NOMO-1 treated with dmso at 0.1 percent for 144 hours (cell line): ENCODE data around the gene MYOCOS.
"Not testable (repeated sequence)": the region's sequence is repeated elsewhere in the genome, so short reads cannot be mapped to it uniquely, and the experiment has no call there.

Experiments used
- DNase-seq: peaks from one replicate; lab custom pipeline; 2025; ENCODE audit not compliant: unreplicated experiment; lab: John Stamatoyannopoulos, UW

MYOCOS gene, protein sequence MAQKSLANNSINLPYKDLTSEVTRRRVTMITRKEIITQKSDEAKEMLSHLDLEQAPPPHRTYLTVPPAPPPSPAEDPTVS

DNA sequence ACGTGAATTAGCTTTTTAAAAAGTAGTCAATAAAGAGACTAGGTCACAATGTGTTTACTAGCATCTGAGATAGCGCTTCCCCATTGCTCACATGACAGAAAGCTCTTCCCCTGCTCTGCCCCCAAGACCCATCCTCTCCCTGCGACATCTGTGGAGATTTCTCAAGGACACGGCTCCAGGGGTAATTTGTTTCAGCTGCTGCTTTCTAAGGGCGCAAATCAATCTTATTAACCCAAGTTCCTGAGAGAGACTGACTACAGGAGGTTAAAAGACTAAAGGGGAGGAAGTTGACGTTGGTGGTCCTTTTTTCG is at the start of gene MYOCOS:
MYOCOS (plus strand) TSS at position 92 of the 311 bp plus-strand sequence. CDS start 1,641 bp downstream, outside the sequence.
- DNase-seq = no peak

DNA sequence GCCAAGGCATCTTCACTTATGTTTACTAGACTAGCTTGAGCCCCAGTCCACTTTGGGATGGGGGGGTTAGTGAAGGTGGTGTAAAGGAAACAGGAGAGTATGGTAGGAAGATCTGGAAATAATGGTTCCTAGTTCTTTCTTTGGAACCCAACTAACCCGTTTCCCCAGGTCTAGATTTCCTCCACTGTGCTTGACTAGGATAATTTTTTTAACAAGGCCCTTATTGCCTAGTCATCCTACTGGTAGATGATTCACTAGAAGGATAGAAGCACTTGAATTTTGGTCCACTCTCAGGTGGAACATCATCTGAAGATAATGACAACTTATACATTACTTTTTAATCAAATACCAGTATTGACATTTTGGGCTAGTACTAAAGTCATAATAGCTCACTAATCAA is 45.9 kb upstream of the MYOCOS start:
- DNase-seq = no peak

DNA sequence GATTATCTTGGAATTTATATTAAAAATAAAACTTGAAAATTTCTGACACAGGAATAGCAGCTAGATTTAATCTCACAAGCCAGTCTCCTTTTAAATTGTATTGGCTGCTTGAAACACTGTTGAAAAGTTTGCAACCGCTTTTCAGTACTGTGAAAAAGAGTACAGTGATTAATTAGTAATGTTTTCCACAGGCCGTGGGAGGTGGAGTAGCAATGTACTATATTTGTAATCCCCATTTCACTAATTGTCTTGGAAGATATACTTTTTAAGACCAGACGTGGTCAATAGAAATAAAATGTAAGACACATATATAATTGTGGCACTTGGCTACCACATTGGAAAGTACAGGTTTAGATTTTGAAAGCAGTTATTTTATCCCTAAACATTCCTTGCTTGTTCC is 40.8 kb upstream of the MYOCOS start:
- DNase-seq = no peak

DNA sequence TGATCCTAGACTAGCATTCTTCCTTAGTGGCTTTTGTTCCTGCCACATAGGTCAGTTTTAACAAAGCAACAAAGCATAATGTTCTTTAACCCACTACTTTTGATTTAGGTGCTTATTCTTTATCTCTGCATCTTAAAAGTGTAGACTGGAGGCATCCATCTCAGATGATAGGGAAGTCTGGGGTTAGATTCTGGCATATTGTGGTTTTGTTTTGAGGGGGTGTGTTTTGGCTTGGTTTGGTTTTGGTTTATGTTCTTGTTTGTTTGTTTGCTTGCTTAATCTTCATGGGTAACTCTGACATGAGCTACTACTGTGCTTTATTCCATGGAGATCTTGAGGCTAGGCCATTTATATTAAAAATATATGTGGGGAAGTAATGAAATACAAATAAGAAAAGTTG is 40.3 kb upstream of the MYOCOS start:
- DNase-seq = no peak

DNA sequence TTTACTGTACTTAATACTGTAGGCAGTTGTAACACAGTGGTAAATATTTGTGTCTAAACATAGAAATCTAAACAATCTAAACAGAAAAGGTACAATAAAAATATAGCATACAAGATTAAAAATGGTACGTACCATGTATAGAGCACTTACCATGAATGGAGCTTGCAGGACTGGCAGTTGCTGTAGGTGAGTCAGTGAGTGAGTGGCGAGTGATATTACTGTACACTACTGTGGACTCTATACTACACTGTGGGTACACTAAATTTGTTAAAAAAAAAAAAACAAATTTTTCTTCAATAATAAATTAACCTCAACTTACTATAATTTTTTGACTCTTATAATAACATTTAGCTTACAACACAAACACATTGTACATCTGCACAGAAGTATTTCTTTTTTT is 39.5 kb upstream of the MYOCOS start:
- DNase-seq = no peak

DNA sequence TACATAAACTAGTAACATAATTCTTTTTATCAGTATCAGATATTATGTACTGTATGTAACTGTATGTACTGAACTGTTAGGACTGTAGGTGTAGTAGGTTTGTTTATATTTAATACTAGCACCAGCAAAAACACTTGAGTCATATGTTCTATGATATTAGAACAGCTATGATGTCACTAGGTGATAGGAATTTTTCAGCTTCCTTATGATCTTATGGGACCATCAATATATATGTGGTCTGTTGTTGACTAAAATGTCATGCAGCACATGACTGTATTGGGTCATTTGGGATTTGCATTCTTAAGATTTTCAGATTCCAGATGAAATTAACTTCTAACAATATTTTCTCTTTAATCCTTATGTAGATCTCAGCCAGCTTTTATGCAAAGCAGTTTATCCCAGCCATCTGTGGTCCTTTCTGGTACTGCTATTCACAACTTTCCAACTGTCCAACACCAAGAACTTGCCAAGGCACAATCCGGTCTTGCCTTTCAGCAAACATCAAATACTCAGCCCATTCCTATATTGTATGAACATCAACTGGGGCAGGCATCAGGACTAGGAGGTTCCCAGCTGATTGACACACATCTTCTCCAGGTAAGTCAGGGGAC is 38.3 kb upstream of the MYOCOS start:
- no peak for DNase-seq

DNA sequence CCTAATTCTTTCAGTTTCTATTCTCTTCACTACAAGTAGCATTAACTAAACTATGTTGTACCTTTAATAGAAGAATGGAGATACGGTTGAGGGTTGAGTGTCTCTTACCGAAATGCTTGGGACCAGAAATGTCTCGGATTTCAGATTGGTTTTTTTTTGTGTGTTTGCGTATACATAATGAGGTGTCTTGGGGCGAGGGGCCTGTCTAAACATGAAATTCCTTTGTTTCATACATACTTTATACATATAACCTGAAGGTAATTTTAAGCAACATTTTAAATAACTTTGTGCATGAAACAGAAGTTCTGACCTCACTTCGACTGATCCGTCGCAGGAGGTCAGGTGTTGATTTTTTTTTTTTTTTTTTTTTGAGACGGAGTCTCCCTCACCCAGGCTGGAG is 36.3 kb upstream of the MYOCOS start:
- no peak for DNase-seq

DNA sequence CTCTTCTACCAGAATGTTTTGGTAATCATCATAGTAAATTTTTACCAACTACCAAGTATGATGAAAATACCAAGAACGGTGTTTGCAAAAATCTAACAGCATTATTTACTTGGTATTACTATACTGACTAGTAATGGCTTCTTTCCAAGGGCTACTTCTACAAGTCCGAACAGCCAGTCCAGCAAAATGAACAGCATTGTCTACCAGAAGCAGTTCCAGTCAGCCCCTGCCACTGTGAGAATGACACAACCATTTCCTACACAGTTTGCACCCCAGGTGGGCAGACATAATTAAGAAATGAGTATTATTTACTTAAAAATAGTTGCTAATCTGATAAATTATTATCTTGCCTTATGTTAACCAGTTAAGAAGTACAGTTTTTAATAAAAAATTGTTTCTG is 33.8 kb upstream of the MYOCOS start:
- no peak for DNase-seq

DNA sequence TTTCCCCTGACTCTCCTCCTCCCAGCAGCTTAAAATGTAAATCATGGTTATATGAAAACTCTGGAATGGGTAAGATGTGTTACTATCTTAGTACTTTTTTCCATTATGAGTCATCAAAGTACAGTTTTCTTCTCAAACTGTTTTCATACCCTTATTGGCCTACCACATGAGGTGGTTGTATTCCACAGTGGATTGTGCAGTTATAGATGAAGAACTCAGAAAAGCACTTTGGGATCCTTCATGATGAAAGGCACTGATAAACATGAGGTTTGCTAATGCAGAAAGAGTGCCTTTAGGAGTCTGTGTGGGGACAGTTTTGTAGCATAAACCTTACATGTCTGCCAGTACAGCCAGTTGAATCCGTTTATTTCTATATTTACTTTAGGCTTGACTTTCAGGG is 32.0 kb upstream of the MYOCOS start:
- no peak for DNase-seq

DNA sequence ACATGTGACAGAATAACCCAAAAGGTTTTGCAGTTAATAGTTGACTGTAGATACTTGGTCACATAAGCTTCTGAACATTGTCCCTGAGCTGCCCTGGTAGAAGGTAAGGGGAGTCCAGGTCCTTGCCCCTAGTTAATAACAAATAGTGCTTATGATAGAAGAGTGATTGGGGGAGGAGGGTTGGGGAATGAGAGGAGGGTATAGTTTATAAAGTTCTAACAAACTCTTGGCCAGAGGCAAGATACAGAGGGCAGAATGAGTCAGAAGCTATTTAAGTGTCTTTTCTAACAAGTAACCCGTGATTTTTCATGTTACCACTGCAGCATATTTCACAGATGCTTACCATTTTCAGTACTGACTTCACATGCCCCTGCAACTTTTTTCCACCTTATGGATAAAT is 26.7 kb upstream of the MYOCOS start:
- no peak for DNase-seq

DNA sequence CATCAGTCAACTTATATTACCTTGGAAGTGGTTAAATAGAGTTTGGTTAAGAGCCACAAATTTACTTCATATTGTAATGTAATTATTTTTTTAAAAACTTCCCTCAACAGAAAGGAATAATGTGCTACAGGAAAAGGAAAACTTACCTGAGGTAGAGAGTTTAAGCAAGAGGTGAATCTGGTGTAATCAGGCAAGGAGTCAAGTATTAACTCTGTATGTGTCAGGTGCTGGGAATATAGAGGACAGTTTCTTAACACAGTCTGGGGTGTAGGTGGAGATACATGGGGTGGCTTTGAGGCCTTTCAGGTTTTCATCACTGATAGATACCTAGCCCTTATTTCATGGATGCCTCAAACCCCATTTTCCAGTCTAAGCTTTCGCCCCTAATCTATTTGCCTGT is 25.9 kb upstream of the MYOCOS start:
- no peak for DNase-seq

DNA sequence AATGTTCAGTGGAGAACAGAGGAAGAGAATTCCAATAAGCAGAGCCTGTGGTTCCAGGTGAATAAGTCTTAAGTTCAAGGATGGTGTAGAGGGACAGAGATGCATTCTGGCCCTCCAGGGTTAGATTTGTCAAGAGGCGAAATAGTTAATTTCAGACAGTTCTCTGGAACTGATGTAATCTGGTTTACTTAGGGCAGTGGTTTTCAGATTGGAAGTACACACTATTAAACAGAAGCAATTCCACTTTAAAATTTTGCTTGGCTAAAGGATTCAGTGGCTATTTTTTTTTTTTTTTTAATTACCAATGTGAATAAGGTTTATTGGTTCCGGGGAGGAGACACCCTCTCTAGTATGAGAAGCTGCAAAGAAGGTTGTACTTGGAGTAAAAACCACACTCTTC is 25.3 kb upstream of the MYOCOS start:
- DNase-seq = no peak

DNA sequence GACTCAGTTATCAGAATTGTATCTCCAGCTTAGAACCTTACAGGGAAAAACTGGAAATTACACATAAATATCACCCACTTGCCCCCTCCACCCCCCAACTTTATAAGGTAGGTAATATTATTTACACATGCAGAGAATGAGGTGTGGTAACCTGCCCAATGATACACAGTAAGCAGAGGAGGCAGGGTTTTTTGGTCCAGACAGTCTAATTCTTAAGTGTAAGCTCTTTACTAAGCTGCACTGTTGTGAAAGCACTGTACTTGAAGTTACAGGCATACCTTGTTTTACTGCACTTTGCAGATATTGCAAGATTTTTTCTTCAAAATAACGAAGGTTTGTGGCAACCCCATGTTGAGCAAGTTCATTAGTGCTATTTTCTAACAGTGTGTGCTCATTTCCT is 24.8 kb upstream of the MYOCOS start:
- DNase-seq = peak; percentile 42

DNA sequence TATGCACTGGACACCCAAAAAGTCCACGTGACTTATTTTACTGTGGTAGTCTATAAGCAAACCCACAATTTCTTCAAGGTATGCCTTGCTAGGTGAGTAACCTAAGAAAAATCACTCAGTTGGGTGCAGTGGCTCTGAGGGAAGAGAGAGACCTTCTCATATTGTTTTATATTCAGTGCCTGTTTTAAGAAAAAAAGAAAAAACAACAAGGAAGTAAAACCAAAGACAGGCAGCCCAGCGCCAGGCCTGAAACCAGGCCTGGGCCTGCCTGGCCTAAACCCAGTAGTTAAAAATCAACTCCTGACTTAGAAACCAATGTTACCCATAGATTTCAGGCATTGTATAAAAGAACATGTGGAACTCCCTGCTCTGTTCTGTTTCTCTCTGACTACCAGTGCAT is 21.7 kb upstream of the MYOCOS start:
- not testable (repeated sequence) for DNase-seq

DNA sequence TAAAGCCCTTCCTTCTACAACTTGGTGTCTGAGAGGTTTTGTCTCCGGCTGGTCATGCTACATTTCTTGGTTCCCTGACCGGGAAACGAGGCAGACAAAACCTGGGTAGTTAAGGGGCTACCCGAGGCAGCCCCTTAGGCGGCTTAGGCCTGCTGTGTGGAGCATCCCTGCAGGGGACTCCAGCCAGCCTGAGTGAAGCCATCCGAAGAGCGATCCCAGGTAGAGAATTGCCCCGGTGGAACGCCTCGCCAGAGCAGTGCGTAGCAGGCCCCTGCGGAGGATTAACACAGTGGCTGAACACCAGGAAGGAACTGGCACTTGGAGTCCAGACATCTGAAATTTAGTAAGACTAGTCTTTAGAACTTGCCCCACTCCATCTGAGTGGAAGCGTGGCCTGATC is 21.2 kb upstream of the MYOCOS start:
- no peak for DNase-seq

DNA sequence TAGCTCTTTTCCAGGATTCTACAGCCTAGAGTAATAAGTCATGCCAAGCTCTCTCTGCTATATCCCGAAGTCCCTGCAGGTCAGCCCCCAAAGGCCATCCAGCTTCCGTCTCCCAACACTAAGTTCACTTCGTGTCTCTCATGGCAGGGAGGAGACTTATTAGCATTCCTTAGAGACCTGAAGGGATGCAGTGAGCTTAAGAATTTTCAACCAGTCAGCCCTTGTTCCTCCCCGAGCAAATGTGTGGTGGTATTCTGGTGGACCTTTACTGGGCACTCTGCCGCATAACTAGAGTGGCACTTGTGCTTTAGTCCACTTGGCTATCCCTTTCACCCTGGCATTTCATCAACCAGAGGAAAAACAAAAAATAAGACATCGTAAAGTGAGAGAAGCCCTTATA is 19.0 kb upstream of the MYOCOS start:
- DNase-seq = not testable (repeated sequence)

DNA sequence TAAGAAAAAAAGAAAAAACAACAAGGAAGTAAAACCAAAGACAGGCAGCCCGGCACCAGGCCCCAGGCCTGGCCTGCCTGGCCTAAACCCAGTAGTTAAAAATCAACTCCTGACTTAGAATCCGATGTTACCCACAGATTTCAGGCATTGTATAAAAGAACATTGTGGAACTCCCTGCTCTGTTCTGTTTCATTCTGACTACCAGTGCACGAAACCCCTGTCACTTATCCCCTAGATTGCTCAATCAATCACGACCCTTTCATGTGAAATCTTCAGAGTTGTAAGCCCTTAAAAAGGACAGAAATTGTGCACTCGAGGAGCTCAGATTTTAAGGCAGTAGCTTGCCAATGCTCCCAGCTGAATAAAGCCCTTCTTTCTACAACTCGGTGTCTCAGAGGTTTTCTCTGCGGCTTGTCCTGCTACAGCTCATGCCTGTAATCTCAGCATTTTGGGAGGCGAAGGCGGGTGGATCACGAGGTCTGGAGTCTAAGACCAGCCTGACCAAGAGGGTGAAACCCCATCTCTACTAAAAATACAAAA is 15.6 kb upstream of the MYOCOS start:
- DNase-seq = no peak

DNA sequence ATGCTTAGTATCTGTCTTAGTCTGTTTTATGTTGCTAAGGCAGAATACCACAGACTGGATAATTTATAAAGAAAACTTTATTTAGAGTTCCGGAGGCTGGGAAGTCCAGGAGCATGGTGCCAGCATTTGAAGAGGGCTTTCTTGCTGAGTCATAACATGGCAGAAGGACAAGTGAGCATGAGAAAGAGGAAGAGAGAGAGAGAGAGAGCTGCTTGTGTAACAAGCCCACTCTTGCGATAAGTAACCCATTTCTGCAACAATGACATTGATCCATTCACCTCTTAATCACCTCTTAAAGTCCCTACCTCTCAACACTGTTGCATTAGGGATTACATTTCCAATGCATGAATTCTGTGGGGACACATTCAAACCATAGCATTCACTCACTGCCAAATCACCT is 11.7 kb upstream of the MYOCOS start:
- peak; percentile 27 for DNase-seq

DNA sequence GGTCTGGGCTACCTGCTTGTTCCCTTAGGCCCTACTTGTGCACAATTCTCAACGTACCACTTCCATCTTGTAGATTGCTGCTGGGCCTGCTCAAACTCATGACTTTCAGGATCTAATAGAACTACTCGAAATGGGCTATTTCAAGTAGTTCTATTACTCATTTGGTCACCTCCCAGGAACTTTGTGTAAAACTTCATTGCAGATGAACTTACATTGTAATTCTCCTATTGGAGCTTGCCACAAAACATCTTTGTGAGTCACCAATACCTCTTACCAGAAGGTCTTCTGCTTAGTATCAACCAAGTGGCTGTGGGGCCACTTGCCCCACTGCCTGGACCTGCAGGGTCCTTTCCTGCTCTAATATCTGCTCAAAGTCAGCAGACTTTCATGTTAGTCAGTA is 10.7 kb upstream of the MYOCOS start:
- no peak for DNase-seq

DNA sequence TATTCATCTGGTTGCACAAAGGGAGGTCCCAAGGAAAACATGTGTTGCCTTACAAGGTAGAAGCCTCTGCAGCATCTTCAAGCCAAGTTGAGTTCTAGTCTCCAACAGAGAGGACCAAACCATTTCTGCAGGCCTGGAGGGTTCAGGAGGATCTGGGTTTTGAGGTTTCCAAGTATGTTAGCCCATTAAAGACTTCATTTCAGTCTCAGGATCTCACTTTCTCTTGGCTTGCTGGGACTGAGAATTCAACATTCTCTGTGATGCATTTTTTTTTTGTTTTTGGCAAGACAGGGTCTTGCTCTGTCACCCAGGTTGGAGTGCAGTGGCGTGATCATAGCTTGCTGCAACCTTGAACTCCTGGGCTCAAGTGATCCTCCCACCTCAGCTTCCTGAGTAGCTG is 8.8 kb upstream of the MYOCOS start:
- DNase-seq = no peak

DNA sequence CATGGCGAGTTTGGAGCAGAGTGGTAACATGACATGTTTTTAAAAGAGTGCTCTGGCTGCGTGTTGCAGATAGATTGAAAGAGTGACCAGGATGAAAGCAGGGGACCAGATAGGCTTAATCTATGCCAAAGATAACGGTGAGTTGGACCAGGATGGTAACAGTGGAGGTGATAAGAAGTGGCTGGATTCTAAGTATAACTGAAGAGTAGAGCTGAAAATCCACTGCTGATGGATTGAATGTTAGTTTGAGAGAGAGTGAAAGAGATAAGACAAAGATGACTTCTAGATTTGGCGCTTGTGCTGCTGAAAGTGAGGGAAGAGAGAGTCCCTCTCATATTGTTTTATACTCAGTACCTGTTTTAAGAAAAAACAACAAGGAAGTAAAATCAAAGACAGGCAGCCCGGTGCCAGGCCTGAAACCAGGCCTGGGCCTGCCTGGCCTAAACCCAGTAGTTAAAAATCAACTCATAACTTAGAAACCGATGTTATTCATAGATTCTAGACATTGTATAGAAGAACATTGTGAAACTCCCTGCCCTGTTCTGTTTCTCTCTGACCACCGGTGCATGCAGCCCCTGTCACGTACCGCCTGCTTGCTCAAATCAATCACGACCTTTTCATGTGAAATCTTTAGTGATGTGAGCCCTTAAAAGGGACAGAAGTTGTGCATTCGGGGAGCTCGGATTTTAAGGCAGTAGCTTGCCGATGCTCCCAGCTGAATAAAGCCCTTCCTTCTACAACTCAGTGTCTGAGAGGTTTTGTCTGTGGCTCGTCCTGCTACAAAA is 6.7 kb upstream of the MYOCOS start:
- not testable (repeated sequence) for DNase-seq

DNA sequence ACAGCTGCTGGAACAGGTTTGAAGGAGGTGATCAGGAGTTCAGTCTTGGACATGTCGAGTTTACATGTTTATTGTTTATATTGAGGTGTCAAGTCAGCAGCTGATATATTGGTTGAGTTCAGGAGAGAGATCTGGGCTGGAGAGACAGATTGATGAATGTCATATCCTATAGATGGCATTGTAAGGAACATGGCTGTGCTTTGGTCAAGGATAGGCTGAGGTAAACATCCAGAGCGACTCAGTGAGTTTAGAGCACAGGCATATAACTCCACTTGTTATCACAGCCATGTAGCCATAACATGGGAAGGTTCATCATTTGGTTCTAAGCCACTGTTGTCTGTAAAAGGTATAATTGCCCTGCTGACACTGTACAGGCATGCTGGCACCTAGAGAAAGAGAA is 5.5 kb upstream of the MYOCOS start:
- DNase-seq = no peak
